NCI-H146 treated with DMSO at 0.1 percent for 48 hours (cell line): Measurements from ENCODE around the gene SLC35B2.

Experiments
- DNase-seq: peaks from one replicate; lab custom pipeline; 2025; ENCODE audit not compliant: unreplicated experiment; lab: John Stamatoyannopoulos, UW

SLC35B2 gene

GRCh38 chr6:44268095-44268628, 10.8 kb upstream of the SLC35B2 start:
- peak; percentile 82 for DNase-seq

GRCh38 chr6:44267252-44267651, 9.9 kb upstream of the SLC35B2 start:
- no peak for DNase-seq

- no peak for DNase-seq
Observed at GRCh38 chr6:44266347-44266746, 9.0 kb upstream of the SLC35B2 start.

- DNase-seq: no peak
Observed at GRCh38 chr6:44265722-44266233, 8.4 kb upstream of the SLC35B2 start.

- peak; percentile 87 for DNase-seq
Observed at GRCh38 chr6:44265007-44265721, 7.8 kb upstream of the SLC35B2 start, which contains the start of gene NFKBIE. Gene NFKBIE, minus strand, starts transcription at chr6:44265551. Its CDS starts 205 bp downstream, at chr6:44265346.

GRCh38 chr6:44264154-44265006, 7.1 kb upstream of the SLC35B2 start:
- no peak for DNase-seq

- no peak for DNase-seq
Observed at GRCh38 chr6:44263354-44264100, 6.2 kb upstream of the SLC35B2 start.

- DNase-seq: no peak
Observed at GRCh38 chr6:44262467-44263353, 5.4 kb upstream of the SLC35B2 start.

- no peak for DNase-seq
Observed at GRCh38 chr6:44261581-44261980, 4.3 kb upstream of the SLC35B2 start.

GRCh38 chr6:44260451-44261297, 3.3 kb upstream of the SLC35B2 start:
- no peak for DNase-seq

- DNase-seq: no peak
Observed at GRCh38 chr6:44260011-44260410, 2.7 kb upstream of the SLC35B2 start.

- DNase-seq: no peak
Observed at GRCh38 chr6:44258921-44259320, 1.6 kb upstream of the SLC35B2 start.

- no peak for DNase-seq
Observed at GRCh38 chr6:44258325-44258863, 1.1 kb upstream of the SLC35B2 start.

- DNase-seq: no peak
Observed at GRCh38 chr6:44257753-44258324, 511 bp upstream of the SLC35B2 start.

- DNase-seq: no peak
Observed at GRCh38 chr6:44256775-44257024, 628 bp downstream of the SLC35B2 start.

GRCh38 chr6:44255871-44256774, 1.2 kb downstream of the SLC35B2 start:
- DNase-seq: no peak

- no peak for DNase-seq
Observed at GRCh38 chr6:44255105-44255808, 2.1 kb downstream of the SLC35B2 start.
